Stimulated activated naive B cell treated with anti-CD40 and anti-IgM and Interleukin-4, amounts not matched to agents 10 μg/mL and 1 μg/mL and 100 μg/mL, for 72 hours (primary cell): Measurements from ENCODE around the gene TSC22D1.
A peak's percentile ranks its signal among the peaks of the same experiment; 100 is the strongest.
"Not testable (repeated sequence)": the region's sequence is repeated elsewhere in the genome, so short reads cannot be mapped to it uniquely, and the experiment has no call there.

ENCODE experiments used
- ATAC-seq, 2 donors: fragments of 150-1000 bp; cut with Tn5 transposase; replicated peaks; 2 replicates each; pipeline ENCODE4 v1.10.0; 2021; ENCODE audit warnings: moderate library complexity in 1 of 2
- DNase-seq: peaks from one replicate; pipeline ENCODE4 v3.0.0; 2021
- H3K27ac Mint-ChIP-seq: one replicate; pipeline ENCODE4 v1.8.0; 2022; ENCODE audit warnings: mild to moderate bottlenecking, mixed read lengths
- H3K27me3 Mint-ChIP-seq, 2 donors: one replicate each; pipeline ENCODE4 v1.8.0; 2022; ENCODE audit warnings: mixed read lengths in 2 of 2
- H3K36me3 Mint-ChIP-seq, 2 donors: one replicate each; pipeline ENCODE4 v1.8.0; 2022; ENCODE audit warnings: mixed read lengths in 2 of 2, mild to moderate bottlenecking in 1 of 2
- H3K4me1 Mint-ChIP-seq, 2 donors: one replicate each; pipeline ENCODE4 v1.8.0; 2022; ENCODE audit warnings: mixed read lengths in 2 of 2, mild to moderate bottlenecking in 1 of 2
- H3K4me3 Mint-ChIP-seq, 2 donors: one replicate each; pipeline ENCODE4 v1.8.0; 2022; ENCODE audit warnings: mild to moderate bottlenecking in 2 of 2, mixed read lengths in 2 of 2, moderate library complexity in 1 of 2
- H3K9me3 Mint-ChIP-seq, 2 donors: one replicate each; pipeline ENCODE4 v1.8.0; 2022; ENCODE audit warnings: mixed read lengths in 2 of 2, mild to moderate bottlenecking in 1 of 2

TSC22D1 gene

DNA sequence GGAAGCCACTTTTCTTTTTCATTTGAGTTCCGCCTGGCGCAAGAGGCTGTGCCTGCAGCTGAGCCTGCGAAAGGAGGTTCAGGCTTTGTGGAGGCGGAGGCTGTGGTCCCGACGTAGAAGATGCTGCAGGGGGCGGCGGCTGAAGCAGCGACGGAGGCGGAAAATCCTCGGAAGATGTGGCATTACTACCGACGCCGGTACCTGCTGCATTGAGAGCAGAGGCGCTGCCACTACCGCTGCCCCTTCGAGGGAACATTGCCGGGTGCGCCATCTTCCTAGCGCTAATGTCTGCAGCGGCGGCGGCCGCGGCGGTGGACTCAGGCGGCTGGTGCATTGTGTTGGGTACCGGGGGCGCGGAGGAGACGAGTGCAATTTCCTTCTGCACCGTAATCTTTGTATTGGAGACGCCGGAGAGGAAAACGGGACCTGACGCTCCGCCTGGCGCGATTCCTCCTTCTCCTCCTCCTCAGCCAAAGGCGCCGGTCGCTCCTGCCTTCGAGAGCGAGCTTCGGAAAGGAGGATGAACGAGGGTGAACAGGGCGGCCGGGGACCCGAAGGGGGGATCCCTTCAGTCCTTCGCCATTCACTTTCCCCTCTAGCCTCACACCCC lies at the start of gene TSC22D1:
Gene TSC22D1 (minus strand): TSS at position 590 of the 610 bp plus-strand sequence. CDS start 256 bp downstream, at position 334.
- Mint-ChIP-seq H3K9me3 (no peaks in the 10 kb centered on the region), H3K36me3 (peaks cover 14 to 30% of the 10 kb centered on the region in 2 donors), H3K27me3 (peaks cover 9 to 10% of the 10 kb centered on the region in 2 donors), H3K27ac (peak within 1 kb of the TSS; percentile 96), H3K4me3 (peak within 1 kb of the TSS; percentile 93 to 97), H3K4me1 (peaks cover 20 to 37% of the 10 kb centered on the region in 2 donors)
- ATAC-seq (peak; percentile 10 to 21), DNase-seq (peak; percentile 41)

DNA sequence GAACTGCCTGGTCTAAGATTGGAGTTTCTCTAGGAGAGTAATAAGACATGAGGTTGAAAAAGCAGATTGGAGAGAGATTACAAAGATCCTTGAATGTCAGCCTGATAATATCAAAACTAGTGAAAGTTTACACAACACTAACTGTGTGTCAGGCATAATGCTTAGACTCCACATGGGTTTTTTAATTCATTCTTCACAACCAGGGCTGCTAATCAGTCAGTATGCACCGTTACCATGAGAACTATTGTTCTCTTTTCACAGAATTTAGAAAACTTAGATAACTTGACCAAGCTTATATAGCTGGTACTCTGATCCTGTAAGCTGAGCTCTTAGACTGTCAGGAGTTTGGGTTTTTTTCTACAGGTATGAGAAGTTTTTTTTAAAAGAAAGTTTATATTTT lies 46.6 kb upstream of the TSC22D1 start:
- no peak overlapping the region for H3K4me3 Mint-ChIP-seq
- H3K27me3 Mint-ChIP-seq = peaks cover 9 to 21% of the 10 kb centered on the region in 2 donors
- no peaks in the 10 kb centered on the region for H3K4me1 Mint-ChIP-seq
- no peaks in the 10 kb centered on the region for H3K36me3 Mint-ChIP-seq
- no peak overlapping the region for H3K27ac Mint-ChIP-seq
- H3K9me3 Mint-ChIP-seq = no peaks in the 10 kb centered on the region
- ATAC-seq (no peak), DNase-seq (no peak)

DNA sequence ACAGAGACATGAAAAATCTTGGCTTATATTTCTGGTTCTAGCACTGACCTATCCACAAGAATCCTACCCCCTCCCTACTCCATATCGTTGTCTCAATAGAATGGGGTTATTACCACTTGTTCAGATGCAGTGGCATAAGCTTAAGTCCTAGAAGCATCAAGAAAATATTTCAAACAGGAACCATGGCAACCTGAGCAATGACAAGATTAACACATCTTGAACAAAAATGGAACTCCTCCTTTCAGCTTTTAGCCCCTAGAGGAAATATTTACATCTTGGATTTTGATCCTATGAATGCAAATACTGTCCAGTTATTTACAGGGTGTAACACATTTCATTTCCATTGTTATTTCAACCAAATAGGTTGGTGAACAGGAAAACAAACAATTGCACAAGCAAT lies 46.1 kb upstream of the TSC22D1 start:
- no peak for ATAC-seq
- H3K4me3 Mint-ChIP-seq = no peak overlapping the region

DNA sequence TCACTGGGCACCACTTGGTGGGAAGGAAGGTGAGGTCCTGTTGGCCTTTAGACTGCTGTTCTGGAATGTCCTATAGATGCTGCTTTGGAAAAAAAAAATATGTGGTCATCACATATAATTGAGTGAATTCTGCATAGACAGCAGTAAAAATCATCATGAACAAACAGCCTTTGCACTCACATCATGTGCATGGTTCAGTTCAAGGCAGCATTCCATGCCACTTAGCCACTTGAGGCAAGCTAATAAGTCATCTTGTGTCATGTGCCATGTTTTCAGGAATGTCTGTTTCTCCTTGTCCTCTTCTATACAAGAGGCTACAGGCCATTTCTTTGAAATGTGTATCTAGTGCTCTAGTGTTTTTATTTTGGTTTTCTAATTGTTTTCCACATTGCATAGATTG lies 43.9 kb upstream of the TSC22D1 start:
- no peaks in the 10 kb centered on the region for H3K4me1 Mint-ChIP-seq

More for the DNA sequence above, 46.1 kb upstream of the TSC22D1 start:
- no peak overlapping the region for H3K27ac Mint-ChIP-seq
- peaks cover 7 to 21% of the 10 kb centered on the region in 2 donors for H3K27me3 Mint-ChIP-seq
- no peaks in the 10 kb centered on the region for H3K4me1 Mint-ChIP-seq
- H3K9me3 Mint-ChIP-seq = no peaks in the 10 kb centered on the region
- no peak for DNase-seq
- H3K36me3 Mint-ChIP-seq = no peaks in the 10 kb centered on the region

DNA sequence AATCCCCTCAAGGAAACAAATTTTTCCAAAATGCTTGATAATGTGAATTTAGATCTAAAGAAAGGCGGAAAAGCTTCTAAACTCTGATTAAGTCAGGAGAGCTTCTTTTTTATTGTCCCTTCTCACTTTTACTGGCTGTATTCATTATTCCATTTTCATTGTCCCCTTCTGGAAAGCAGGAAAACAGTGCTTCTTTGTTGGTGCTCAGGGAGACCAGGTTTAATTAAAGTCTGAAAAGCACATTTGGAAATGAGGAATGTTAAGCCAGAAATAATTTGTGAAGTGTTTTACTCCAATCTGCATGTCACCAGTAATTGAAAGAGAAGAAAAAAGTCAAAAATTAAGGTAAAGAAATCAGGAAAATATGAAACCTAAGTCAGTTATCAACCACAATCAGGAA lies 43.5 kb upstream of the TSC22D1 start:
- Mint-ChIP-seq H3K9me3 (no peaks in the 10 kb centered on the region), H3K27me3 (peaks cover 0 to 4% of the 10 kb centered on the region in 2 donors), H3K27ac (no peak overlapping the region), H3K4me3 (no peak overlapping the region), H3K4me1 (no peaks in the 10 kb centered on the region), H3K36me3 (no peaks in the 10 kb centered on the region)
- DNase-seq (no peak), ATAC-seq (no peak)

More for the DNA sequence above, 43.9 kb upstream of the TSC22D1 start:
- no peaks in the 10 kb centered on the region for H3K36me3 Mint-ChIP-seq
- H3K4me3 Mint-ChIP-seq = no peak overlapping the region
- H3K9me3 Mint-ChIP-seq = no peaks in the 10 kb centered on the region
- ATAC-seq (no peak), DNase-seq (no peak)
- no peak overlapping the region for H3K27ac Mint-ChIP-seq
- H3K27me3 Mint-ChIP-seq = peaks cover 0 to 5% of the 10 kb centered on the region in 2 donors

DNA sequence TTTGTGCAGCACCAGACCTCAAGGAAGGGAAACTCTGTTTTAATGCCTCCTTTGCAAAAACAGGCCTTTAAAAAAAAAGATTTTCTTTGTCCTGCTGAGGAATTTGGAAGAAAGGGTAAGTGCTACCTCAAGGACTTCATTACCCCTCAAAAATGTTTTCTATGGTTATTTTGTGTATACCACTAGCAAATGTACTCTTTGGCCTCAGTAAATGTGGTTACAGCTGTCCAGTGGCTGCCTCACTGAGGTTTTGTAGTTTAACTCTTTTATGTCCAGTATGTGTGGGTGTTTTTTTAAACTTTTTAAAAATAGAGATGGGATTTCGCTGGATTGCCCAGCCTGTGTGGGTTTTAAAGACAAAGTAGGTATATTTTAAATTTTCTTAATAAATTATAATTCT lies 42.2 kb upstream of the TSC22D1 start:
- Mint-ChIP-seq H3K36me3 (no peaks in the 10 kb centered on the region), H3K9me3 (no peaks in the 10 kb centered on the region), H3K27me3 (no peaks in the 10 kb centered on the region), H3K4me1 (no peaks in the 10 kb centered on the region), H3K27ac (no peak overlapping the region), H3K4me3 (no peak overlapping the region)
- ATAC-seq (no peak), DNase-seq (no peak)

DNA sequence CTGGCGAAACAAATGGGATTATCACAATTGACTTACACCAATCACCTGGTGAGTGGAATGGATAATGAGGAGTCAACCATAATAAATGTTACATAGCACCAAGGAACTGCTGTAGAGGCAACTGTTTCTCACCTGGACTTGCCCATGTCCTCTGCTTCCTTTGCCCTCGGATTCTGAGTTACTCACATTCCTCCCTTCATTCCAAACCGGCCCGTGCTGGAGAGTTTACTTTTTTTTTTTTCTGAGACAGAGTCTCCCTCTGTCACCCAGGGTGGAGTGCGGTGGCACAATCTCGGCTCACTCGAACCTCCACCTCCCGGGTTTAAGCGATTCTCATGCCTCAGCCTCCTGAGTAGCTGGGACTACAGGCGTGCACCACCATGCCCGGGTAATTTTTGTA lies 41.5 kb upstream of the TSC22D1 start:
- H3K27ac Mint-ChIP-seq = no peak overlapping the region
- no peaks in the 10 kb centered on the region for H3K4me1 Mint-ChIP-seq
- H3K4me3 Mint-ChIP-seq = no peak overlapping the region
- ATAC-seq (no peak), DNase-seq (no peak)
- no peaks in the 10 kb centered on the region for H3K36me3 Mint-ChIP-seq
- no peaks in the 10 kb centered on the region for H3K27me3 Mint-ChIP-seq
- H3K9me3 Mint-ChIP-seq = no peaks in the 10 kb centered on the region

DNA sequence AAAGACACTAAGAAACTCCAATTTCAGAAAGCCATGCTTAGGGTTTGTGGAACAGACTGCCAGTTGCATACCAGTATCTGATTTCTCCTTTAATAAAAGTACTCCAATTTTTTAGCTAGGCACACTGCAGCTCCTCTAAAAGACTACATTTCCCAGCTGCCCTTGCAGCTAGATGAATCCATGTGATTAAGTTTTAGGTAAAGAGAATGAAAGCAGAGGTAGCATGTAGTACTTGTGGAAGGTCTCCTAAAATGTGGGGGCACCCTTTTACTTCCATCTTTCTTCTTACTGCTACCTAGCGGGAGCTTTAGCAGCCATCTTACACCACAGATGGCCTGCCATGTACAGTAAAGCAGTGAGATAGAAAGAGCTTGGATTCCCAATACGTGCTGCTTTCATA lies 33.0 kb upstream of the TSC22D1 start:
- DNase-seq (no peak), ATAC-seq (no peak)
- no peak overlapping the region for H3K27ac Mint-ChIP-seq
- no peak overlapping the region for H3K4me3 Mint-ChIP-seq
- peaks cover 2 to 9% of the 10 kb centered on the region in 2 donors for H3K36me3 Mint-ChIP-seq
- H3K9me3 Mint-ChIP-seq = peaks cover 7 to 10% of the 10 kb centered on the region in 2 donors
- H3K4me1 Mint-ChIP-seq = no peaks in the 10 kb centered on the region
- H3K27me3 Mint-ChIP-seq = peaks cover 9 to 13% of the 10 kb centered on the region in 2 donors

DNA sequence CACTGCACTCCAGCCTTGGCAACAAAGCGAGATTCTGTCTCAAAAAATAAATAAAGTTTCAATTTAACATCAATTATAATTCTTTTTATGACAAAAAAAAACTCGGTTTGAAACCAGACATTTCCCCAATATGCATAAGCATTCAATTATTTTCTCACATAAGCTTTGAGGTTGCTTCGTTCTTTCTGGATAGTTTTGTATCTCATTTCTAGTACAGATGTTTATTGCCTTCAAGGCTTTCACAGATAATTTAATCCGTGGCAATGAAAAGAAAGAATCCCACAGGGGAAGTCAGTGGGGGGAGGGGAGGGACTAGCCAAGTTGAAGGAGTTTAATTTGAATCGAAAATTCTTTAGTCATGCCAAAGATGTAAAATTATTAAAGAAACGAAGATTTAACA lies 29.6 kb upstream of the TSC22D1 start:
- DNase-seq (no peak), ATAC-seq (no peak)
- peaks cover 1 to 7% of the 10 kb centered on the region in 2 donors for H3K36me3 Mint-ChIP-seq
- peaks cover 6 to 9% of the 10 kb centered on the region in 2 donors for H3K27me3 Mint-ChIP-seq
- H3K4me3 Mint-ChIP-seq = no peak overlapping the region
- no peaks in the 10 kb centered on the region for H3K4me1 Mint-ChIP-seq
- peaks cover 6 to 8% of the 10 kb centered on the region in 2 donors for H3K9me3 Mint-ChIP-seq
- H3K27ac Mint-ChIP-seq = no peak overlapping the region

DNA sequence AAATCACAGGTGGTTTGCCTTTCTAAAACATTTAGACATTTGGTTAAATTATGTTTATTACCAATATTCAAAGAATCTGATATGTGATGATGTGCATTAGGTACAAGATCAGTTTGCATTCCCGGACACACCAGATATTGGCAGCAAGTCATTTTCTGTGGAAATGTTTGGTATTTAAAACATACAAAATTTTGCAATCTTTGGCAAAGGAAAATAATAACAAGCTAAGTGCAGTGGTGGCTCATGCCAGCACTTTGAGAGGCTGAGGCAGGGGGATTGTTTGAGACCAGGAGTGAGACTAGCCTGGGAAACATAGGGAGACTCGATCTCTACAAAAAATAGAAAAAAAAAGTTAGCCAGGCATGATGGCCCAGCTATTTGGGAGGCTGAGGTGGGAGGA lies 29.1 kb upstream of the TSC22D1 start:
- H3K9me3 Mint-ChIP-seq = peaks cover 3 to 4% of the 10 kb centered on the region in 2 donors
- no peaks in the 10 kb centered on the region for H3K4me1 Mint-ChIP-seq
- H3K4me3 Mint-ChIP-seq = no peak overlapping the region
- no peak for ATAC-seq
- H3K27ac Mint-ChIP-seq = no peak overlapping the region
- peaks cover 2 to 6% of the 10 kb centered on the region in 2 donors for H3K27me3 Mint-ChIP-seq
- DNase-seq = no peak
- H3K36me3 Mint-ChIP-seq = peaks cover 0 to 3% of the 10 kb centered on the region in 2 donors

DNA sequence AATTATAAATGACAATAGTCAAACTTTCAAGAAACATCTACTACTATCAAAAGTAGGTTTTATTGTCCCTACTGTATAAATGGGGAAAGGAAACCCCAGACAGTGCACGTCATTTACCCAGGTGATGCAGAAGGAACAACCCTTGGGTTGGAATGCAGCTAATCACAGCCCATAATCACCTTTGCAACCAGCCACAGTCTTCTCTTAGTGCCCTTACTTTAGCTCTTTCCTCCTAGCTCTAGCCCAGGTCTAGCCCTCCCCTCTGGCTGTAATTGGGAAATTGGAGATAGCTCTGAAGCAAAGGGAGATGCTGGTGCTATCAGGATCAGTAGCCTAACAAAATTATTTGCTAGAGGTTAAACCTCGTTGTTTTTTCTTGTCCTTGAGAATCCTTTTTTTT lies 25.5 kb upstream of the TSC22D1 start:
- H3K27me3 Mint-ChIP-seq = peaks cover 0 to 4% of the 10 kb centered on the region in 2 donors
- no peaks in the 10 kb centered on the region for H3K4me1 Mint-ChIP-seq
- H3K27ac Mint-ChIP-seq = no peak overlapping the region
- no peaks in the 10 kb centered on the region for H3K36me3 Mint-ChIP-seq
- no peak overlapping the region for H3K4me3 Mint-ChIP-seq
- H3K9me3 Mint-ChIP-seq = no peaks in the 10 kb centered on the region
- no peak for ATAC-seq
- no peak for DNase-seq

DNA sequence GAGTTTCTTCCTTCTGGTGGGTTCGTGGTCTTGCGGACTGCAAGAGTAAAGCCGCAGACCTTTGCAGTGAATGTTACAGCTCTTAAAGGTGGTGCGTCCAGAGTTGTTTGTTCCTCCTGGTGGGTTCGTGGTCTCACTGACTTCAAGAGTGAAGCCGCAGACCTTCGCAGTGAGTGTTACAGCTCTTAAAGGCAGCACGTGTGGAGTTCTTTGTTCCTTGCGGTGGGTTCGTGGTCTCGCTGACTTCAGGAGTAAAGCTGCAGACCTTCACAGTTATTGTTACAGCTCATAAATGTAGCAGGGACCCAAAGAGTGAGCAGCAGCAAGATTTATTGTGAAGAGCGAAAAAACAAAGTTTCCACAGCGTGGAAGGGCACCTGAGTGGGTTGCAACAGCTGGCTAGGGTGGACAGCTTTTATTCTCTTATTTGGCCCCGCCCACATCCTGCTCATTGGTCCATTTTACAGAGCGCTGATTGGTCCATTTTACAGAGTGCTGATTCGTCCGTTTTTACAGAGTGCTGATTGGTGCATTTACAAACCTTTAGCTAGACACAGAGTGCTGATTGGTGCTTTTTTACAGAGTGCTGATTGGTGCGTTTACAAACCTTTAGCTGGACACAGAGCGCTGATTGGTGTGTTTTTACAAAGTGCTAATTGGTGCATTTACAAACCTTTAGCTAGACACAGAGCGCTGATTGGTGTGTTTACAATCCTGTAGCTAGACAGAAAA lies 17.9 kb upstream of the TSC22D1 start:
- DNase-seq, H3K27ac Mint-ChIP-seq, H3K4me3 Mint-ChIP-seq, H3K36me3 Mint-ChIP-seq, H3K9me3 Mint-ChIP-seq, ATAC-seq, H3K4me1 Mint-ChIP-seq: not testable (repeated sequence)
- peaks cover 10 to 15% of the 10 kb centered on the region in 2 donors for H3K27me3 Mint-ChIP-seq

DNA sequence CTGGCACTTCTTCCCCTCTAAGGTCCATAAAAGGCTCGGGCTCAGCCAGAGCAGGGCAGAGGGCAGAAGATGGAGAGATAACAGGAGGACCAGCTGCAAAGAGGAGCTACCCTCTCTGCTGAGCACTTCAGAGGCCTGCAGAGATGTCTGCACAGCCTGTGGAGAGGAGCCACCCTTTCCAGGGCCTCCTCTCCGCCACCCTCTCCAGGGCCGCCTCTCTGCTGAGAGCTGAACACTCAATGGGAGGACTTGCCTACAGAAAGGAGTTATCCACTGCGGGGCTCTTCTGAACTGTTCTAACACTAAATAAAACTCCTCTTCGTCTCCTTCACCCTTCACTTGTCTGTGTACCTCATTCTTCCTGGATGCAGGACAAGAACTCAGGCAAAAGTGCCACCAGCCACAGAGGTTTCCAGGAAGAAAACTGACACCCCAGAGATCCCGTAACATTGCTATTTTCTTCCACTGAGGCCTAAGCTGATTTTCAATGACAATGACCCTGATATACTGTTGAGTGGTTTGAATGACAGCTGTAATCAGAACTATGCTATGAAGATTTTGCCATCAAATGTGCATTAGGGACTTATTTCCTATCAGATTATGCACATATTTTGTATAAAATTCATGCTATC lies 16.2 kb upstream of the TSC22D1 start:
- H3K27me3 Mint-ChIP-seq = peaks cover 10 to 15% of the 10 kb centered on the region in 2 donors
- no peak for DNase-seq
- H3K4me3 Mint-ChIP-seq = no peak overlapping the region
- no peak overlapping the region for H3K27ac Mint-ChIP-seq
- H3K4me1 Mint-ChIP-seq = no peaks in the 10 kb centered on the region
- ATAC-seq = no peak
- peaks cover 3 to 6% of the 10 kb centered on the region in 2 donors for H3K9me3 Mint-ChIP-seq
- no peaks in the 10 kb centered on the region for H3K36me3 Mint-ChIP-seq

DNA sequence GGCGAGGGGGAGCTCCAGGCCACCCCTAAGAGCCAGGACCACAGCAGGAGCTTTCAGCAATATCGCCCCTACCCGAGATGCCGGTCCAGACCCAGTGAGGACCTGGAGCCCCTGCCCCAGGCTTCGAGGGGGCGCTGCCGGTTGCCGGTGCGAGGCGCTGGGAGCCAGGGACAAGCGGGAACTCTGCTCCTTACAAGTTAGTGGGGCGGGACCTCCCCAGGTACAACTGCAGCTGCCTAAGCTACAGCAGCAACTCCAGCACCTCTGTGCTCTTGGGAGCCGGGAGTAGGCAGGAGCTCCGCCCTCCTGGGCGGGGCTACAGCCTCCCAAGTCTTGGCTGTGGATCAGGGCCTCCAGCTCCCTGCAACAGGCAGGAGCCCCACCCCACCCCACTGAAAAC lies 15.2 kb upstream of the TSC22D1 start:
- H3K27me3 Mint-ChIP-seq = peaks cover 10 to 19% of the 10 kb centered on the region in 2 donors
- ATAC-seq (no peak), DNase-seq (no peak)
- H3K4me3 Mint-ChIP-seq = no peak overlapping the region
- no peaks in the 10 kb centered on the region for H3K36me3 Mint-ChIP-seq
- peaks cover 3 to 6% of the 10 kb centered on the region in 2 donors for H3K9me3 Mint-ChIP-seq
- no peak overlapping the region for H3K27ac Mint-ChIP-seq
- H3K4me1 Mint-ChIP-seq = no peaks in the 10 kb centered on the region

DNA sequence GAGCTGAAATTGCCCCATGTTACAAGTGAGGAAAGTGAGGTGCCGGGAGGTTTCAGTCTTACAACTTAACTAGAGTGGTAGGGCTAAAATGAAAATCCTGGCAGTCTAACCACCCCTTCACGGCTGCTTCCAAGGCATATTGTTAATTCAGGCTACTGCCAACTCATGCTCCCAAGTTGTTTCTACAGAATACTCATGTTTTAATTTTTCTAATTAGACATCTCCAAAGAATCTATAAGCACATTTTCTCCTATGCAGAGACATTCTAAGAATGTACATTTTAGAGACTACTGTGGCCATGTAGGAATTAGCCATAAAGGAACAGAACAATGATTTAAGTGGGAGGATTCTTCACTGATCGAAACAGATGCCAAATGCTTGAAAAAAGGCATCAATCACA lies 7.0 kb upstream of the TSC22D1 start:
- Mint-ChIP-seq H3K4me3 (no peak overlapping the region), H3K27me3 (peaks cover 0 to 7% of the 10 kb centered on the region in 2 donors)

More for the DNA sequence above, 7.0 kb upstream of the TSC22D1 start:
- no peak for ATAC-seq
- Mint-ChIP-seq H3K9me3 (no peaks in the 10 kb centered on the region), H3K27ac (no peak overlapping the region), H3K36me3 (no peaks in the 10 kb centered on the region), H3K4me1 (peaks cover 3 to 4% of the 10 kb centered on the region in 2 donors)
- no peak for DNase-seq
